K562 (cell line): ENCODE results near the gene GAB2. TPM values are rescaled to one million over a fixed set of nuclear protein-coding genes. Genes with fewer than 3 reads are reported as not detected.
A peak's percentile ranks its signal among the peaks of the same experiment; 100 is the strongest.

Experiments
- ARNT ChIP-seq, 2 experiments: fragments of 450-650 bp; IDR thresholded peaks; 2 replicates each; pipeline ENCODE4 v1.6.1; 2016; ENCODE audit warnings: mild to moderate bottlenecking in 1 of 2
- CBX5 ChIP-seq: IDR thresholded peaks from 2 replicates; pipeline ENCODE4 v1.6.1; 2014; ENCODE audit warnings: low read depth, borderline replicate concordance
- HLTF ChIP-seq: fragments of 450-650 bp; IDR thresholded peaks from 2 replicates; pipeline ENCODE4 v1.6.1; 2016
- IRF1 ChIP-seq: sonication (generic); formaldehyde crosslinking; IDR thresholded peaks from 2 replicates; pipeline ENCODE4 v1.8.0; 2022; ENCODE audit warnings: missing genetic modification reagents, mild to moderate bottlenecking, borderline replicate concordance
- MTA2 ChIP-seq: fragments of 450-650 bp; IDR thresholded peaks from 2 replicates; pipeline ENCODE4 v1.6.1; 2016; ENCODE audit warnings: low read depth
- MYC ChIP-seq, 2 experiments: fragments of 250-450 bp in 1 of 2; sonication (Bioruptor Pico) in 1 of 2; IDR thresholded peaks; 2 replicates each; pipeline versions ENCODE4 v1.5.1 to v1.6.1; 2012 to 2021; ENCODE audit warnings: low read depth in 2 of 2, borderline replicate concordance in 1 of 2, improper control_type of control experiment in 1 of 2, low read length in 1 of 2, mild to moderate bottlenecking in 1 of 2, moderate library complexity in 1 of 2
- NFIC ChIP-seq: fragments of 450-650 bp; IDR thresholded peaks from 2 replicates; pipeline ENCODE4 v1.6.1; 2017; ENCODE audit warnings: mild to moderate bottlenecking, inconsistent platforms
- NFXL1 ChIP-seq: fragments of 450-650 bp; formaldehyde crosslinking; IDR thresholded peaks from 2 replicates; pipeline ENCODE4 v1.4.0; 2021; ENCODE audit warnings: mild to moderate bottlenecking
- NR3C1 ChIP-seq: sonication (generic); formaldehyde crosslinking; IDR thresholded peaks from 2 replicates; pipeline ENCODE4 v1.8.1; 2022; ENCODE audit warnings: missing genetic modification reagents
- RBFOX2 ChIP-seq: fragments of 200-400 bp; formaldehyde crosslinking; IDR thresholded peaks from 2 replicates; pipeline ENCODE4 v1.6.1; 2017; ENCODE audit warnings: low read depth, mild to moderate bottlenecking, low read length, moderate library complexity
- SETDB1 ChIP-seq: IDR thresholded peaks from one replicate; pipeline ENCODE4 v1.6.1; 2012; ENCODE audit warnings: low read length, control low read depth, inconsistent platforms
- SMARCA5 ChIP-seq: fragments of 450-650 bp; IDR thresholded peaks from 2 replicates; pipeline ENCODE4 v1.6.1; 2016
- THRAP3 ChIP-seq: fragments of 450-650 bp; IDR thresholded peaks from 2 replicates; pipeline ENCODE4 v1.6.1; 2016; ENCODE audit warnings: mild to moderate bottlenecking, inconsistent platforms, borderline replicate concordance
- USF2 ChIP-seq: sonication (generic); formaldehyde crosslinking; IDR thresholded peaks from 2 replicates; pipeline ENCODE4 v1.5.0; 2020; ENCODE audit warnings: missing genetic modification reagents
- WHSC1 ChIP-seq: IDR thresholded peaks from one replicate; pipeline ENCODE4 v1.6.1; 2012; ENCODE audit warnings: low read length, control low read depth, inconsistent platforms
- ZNF184 ChIP-seq: sonication (generic); formaldehyde crosslinking; IDR thresholded peaks from 2 replicates; pipeline ENCODE4 v1.5.0; 2020; ENCODE audit warnings: missing genetic modification reagents
- ZNF282 ChIP-seq: sonication (generic); formaldehyde crosslinking; IDR thresholded peaks from 2 replicates; pipeline ENCODE4 v1.8.1; 2023; ENCODE audit warnings: missing genetic modification reagents
- ZZZ3 ChIP-seq: fragments of 450-650 bp; IDR thresholded peaks from 2 replicates; pipeline ENCODE4 v1.6.1; 2016; ENCODE audit warnings: antibody characterized with exemption, mild to moderate bottlenecking, moderate library complexity
- polyA plus RNA-seq, 8 experiments: library from polyadenylated mRNA; depleted of rRNA in 4 of 8; stranded (reverse) in 5 of 8; unstranded in 3 of 8; fragments of >200 nt; fragmentation: Nextera tagmentation in 2 of 8; fragmentation: Illumina TruSeq in 1 of 8; extraction: Ambion mirVana in 2 of 8; extraction: Trizol in 1 of 8; gene quantifications; 2 replicates each; pipeline versions ENCODE4 v1.2.1 to v1.2.3, GENCODE V29; 2011 to 2014; ENCODE audit warnings: inconsistent platforms in 1 of 8, missing spikeins in 1 of 8
- total RNA-seq, 7 experiments: library from RNA; depleted of rRNA in 6 of 7; stranded (reverse); fragments of >200 nt in 6 of 7; fragmentation: Illumina TruSeq in 2 of 7; extraction: Trizol in 2 of 7; gene quantifications; 2 replicates each; pipeline versions ENCODE4 v1.2.1 to v1.2.3, GENCODE V29; 2011 to 2021; ENCODE audit warnings: low replicate concordance in 1 of 7
- TF ChIP-seq, protein P1 (sequence below): sonication (generic); formaldehyde crosslinking; IDR thresholded peaks from 2 replicates; pipeline ENCODE4 v1.8.0; 2022; ENCODE audit warnings: mild to moderate bottlenecking, missing genetic modification reagents
- TF ChIP-seq, protein P2 (sequence below): fragments of 250-450 bp; sonication (Bioruptor Pico); IDR thresholded peaks from 2 replicates; pipeline ENCODE4 v1.5.0; 2020; ENCODE audit warnings: mild to moderate bottlenecking, borderline replicate concordance

GAB2 gene
- total and polyA plus RNA-seq, 9 of the 15 experiments (the other 6 are each of a cell fraction or from before 2014, with no cell fraction given), result 2.3 to 35.2 (median 16.1) TPM

DNA sequence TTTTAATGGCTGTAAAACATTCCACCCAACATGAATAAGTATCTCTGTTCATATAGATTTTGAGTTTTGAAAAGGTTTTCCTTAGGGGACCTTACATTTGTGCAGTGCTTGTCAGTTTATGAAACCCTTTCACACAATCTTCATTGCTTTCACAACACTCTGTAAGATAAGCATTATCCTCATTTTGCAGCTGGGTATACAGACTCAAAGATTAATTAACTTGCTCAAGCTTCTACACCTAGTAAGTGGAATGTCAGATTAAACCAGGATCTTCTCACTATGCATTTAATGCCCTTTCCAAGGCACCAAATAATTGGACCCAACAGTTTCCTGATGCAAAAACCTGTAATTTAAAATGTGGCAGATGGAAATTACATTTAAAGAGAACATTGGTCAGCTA lies 11.6 kb upstream of the GAB2 start (continued):
- no peak for TF ChIP-seq USF2
- no peak for TF ChIP-seq WHSC1
- no peak for TF ChIP-seq MYC (IDR thresholded peaks at IDR 0.05; ENCODE audit: low read depth, low read length)
- no peak for TF ChIP-seq MYC (CRISPR knock-in tag; IDR thresholded peaks at IDR 0.05; ENCODE audit: borderline replicate concordance, low read depth)
- TF ChIP-seq ARNT (IDR thresholded peaks at IDR 0.05), result peak in 1 of 2 experiments; percentile 63; a peak in 1 of 4 replicates
- TF ChIP-seq, protein P1, sequence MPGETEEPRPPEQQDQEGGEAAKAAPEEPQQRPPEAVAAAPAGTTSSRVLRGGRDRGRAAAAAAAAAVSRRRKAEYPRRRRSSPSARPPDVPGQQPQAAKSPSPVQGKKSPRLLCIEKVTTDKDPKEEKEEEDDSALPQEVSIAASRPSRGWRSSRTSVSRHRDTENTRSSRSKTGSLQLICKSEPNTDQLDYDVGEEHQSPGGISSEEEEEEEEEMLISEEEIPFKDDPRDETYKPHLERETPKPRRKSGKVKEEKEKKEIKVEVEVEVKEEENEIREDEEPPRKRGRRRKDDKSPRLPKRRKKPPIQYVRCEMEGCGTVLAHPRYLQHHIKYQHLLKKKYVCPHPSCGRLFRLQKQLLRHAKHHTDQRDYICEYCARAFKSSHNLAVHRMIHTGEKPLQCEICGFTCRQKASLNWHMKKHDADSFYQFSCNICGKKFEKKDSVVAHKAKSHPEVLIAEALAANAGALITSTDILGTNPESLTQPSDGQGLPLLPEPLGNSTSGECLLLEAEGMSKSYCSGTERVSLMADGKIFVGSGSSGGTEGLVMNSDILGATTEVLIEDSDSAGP (CRISPR knock-in tag), result no peak
- no peak for TF ChIP-seq IRF1 (CRISPR knock-in tag)
- no peak for TF ChIP-seq ZZZ3
- TF ChIP-seq NFXL1 (CRISPR knock-in tag), result no peak
- TF ChIP-seq NR3C1, result no peak
- peak; percentile 50 for TF ChIP-seq NFIC
- TF ChIP-seq HLTF, result no peak
- TF ChIP-seq ZNF184 (CRISPR knock-in tag), result no peak
- peak; percentile 8; the same call in 1 of the 2 replicates for TF ChIP-seq SMARCA5
- no peak for TF ChIP-seq THRAP3
- TF ChIP-seq RBFOX2, result no peak
- peak; percentile 78 for TF ChIP-seq MTA2
- TF ChIP-seq SETDB1, result no peak
- TF ChIP-seq, protein P2, sequence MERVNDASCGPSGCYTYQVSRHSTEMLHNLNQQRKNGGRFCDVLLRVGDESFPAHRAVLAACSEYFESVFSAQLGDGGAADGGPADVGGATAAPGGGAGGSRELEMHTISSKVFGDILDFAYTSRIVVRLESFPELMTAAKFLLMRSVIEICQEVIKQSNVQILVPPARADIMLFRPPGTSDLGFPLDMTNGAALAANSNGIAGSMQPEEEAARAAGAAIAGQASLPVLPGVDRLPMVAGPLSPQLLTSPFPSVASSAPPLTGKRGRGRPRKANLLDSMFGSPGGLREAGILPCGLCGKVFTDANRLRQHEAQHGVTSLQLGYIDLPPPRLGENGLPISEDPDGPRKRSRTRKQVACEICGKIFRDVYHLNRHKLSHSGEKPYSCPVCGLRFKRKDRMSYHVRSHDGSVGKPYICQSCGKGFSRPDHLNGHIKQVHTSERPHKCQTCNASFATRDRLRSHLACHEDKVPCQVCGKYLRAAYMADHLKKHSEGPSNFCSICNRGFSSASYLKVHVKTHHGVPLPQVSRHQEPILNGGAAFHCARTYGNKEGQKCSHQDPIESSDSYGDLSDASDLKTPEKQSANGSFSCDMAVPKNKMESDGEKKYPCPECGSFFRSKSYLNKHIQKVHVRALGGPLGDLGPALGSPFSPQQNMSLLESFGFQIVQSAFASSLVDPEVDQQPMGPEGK (CRISPR knock-in tag), result no peak
- TF ChIP-seq CBX5, result no peak
- no peak for TF ChIP-seq ZNF282 (CRISPR knock-in tag)
